ENCODE results near the gene FRMD8. TPM values are rescaled to one million over a fixed set of nuclear protein-coding genes. Genes with fewer than 3 reads are reported as not detected.

FRMD8 gene
- total RNA-seq, 1 donor from 2014 or later: 49.6 TPM

- Mint-ChIP-seq H3K27ac (ENCODE audit: unreplicated experiment) (peak overlapping the region; percentile 63), H3K9me3 (ENCODE audit: low read depth) (no peaks in the 10 kb centered on the region), H3K4me1 (ENCODE audit: low read depth) (peaks cover 85% of the 10 kb centered on the region), H3K27me3 (ENCODE audit: low read depth) (no peaks in the 10 kb centered on the region), H3K4me3 (ENCODE audit: unreplicated experiment) (peak overlapping the region; percentile 14), H3K36me3 (ENCODE audit: low read depth) (peaks cover 39% of the 10 kb centered on the region)
- no peak for DNase-seq (ENCODE audit: low spot score)
- no peak for TF ChIP-seq CTCF (IDR thresholded peaks at IDR 0.05)
Measured at GRCh38 chr11:65435981-65436411, 49.6 kb downstream of the FRMD8 start.

GRCh38 chr11:65436412-65437032, 50.1 kb downstream of the FRMD8 start:
- Mint-ChIP-seq H3K4me1 (ENCODE audit: low read depth) (peaks cover 85% of the 10 kb centered on the region), H3K27ac (ENCODE audit: unreplicated experiment) (peak overlapping the region; percentile 61), H3K9me3 (ENCODE audit: low read depth) (no peaks in the 10 kb centered on the region), H3K4me3 (ENCODE audit: unreplicated experiment) (no peak overlapping the region), H3K27me3 (ENCODE audit: low read depth) (no peaks in the 10 kb centered on the region), H3K36me3 (ENCODE audit: low read depth) (peaks cover 40% of the 10 kb centered on the region)
- DNase-seq (ENCODE audit: low spot score): no peak
- no peak for TF ChIP-seq CTCF (IDR thresholded peaks at IDR 0.05)

GRCh38 chr11:65437436-65438227, 51.2 kb downstream of the FRMD8 start:
- no peak for DNase-seq (ENCODE audit: low spot score)
- Mint-ChIP-seq H3K27me3 (ENCODE audit: low read depth) (no peaks in the 10 kb centered on the region), H3K27ac (ENCODE audit: unreplicated experiment) (peak overlapping the region; percentile 85), H3K4me3 (ENCODE audit: unreplicated experiment) (peak overlapping the region; percentile 12), H3K9me3 (ENCODE audit: low read depth) (no peaks in the 10 kb centered on the region), H3K4me1 (ENCODE audit: low read depth) (peaks cover 84% of the 10 kb centered on the region), H3K36me3 (ENCODE audit: low read depth) (peaks cover 42% of the 10 kb centered on the region)
- TF ChIP-seq CTCF (IDR thresholded peaks at IDR 0.05): no peak

- peaks cover 43% of the 10 kb centered on the region for H3K36me3 Mint-ChIP-seq (ENCODE audit: low read depth)
- no peaks in the 10 kb centered on the region for H3K27me3 Mint-ChIP-seq (ENCODE audit: low read depth)
- peaks cover 84% of the 10 kb centered on the region for H3K4me1 Mint-ChIP-seq (ENCODE audit: low read depth)
- H3K9me3 Mint-ChIP-seq (ENCODE audit: low read depth): no peaks in the 10 kb centered on the region
- no peak overlapping the region for H3K4me3 Mint-ChIP-seq (ENCODE audit: unreplicated experiment)
- TF ChIP-seq CTCF (IDR thresholded peaks at IDR 0.05): no peak
- H3K27ac Mint-ChIP-seq (ENCODE audit: unreplicated experiment): peak overlapping the region; percentile 90
- DNase-seq (ENCODE audit: low spot score): no peak
Measured at GRCh38 chr11:65438257-65439151, 52.1 kb downstream of the FRMD8 start.
